ACC112 (cell line): ENCODE measurements around the gene LMAN2.

Experiments used
- H2AFZ ChIP-seq: fragments of 200-600 bp; sonication (generic); one replicate; pipeline ENCODE4 v1.6.0; 2017; ENCODE audit warnings: antibody characterized with exemption, low read length; ENCODE audit not compliant: unreplicated experiment
- H3K27ac ChIP-seq: fragments of 200-600 bp; sonication (generic); 2 replicates; pipeline ENCODE4 v1.5.1; 2014; ENCODE audit warnings: low read depth, mild to moderate bottlenecking, antibody characterized with exemption, low read length, moderate library complexity
- H3K27me3 ChIP-seq: fragments of 200-600 bp; sonication (generic); 2 replicates; pipeline ENCODE4 v1.6.1; 2014; ENCODE audit warnings: mild to moderate bottlenecking, antibody characterized with exemption, low read length, moderate library complexity, mixed read lengths; ENCODE audit not compliant: insufficient read depth
- H3K36me3 ChIP-seq: fragments of 200-600 bp; sonication (generic); 2 replicates; pipeline ENCODE4 v1.6.1; 2016; ENCODE audit warnings: mild to moderate bottlenecking, antibody characterized with exemption, low read length, moderate library complexity, mixed read lengths; ENCODE audit not compliant: insufficient read depth
- H3K4me1 ChIP-seq: fragments of 200-600 bp; sonication (generic); one replicate; pipeline ENCODE4 v1.6.1; 2016; ENCODE audit warnings: low read length, mixed read lengths; ENCODE audit not compliant: insufficient read depth, unreplicated experiment, control insufficient read depth
- H3K4me3 ChIP-seq: fragments of 200-600 bp; sonication (generic); 2 replicates; pipeline ENCODE4 v1.5.1; 2014; ENCODE audit warnings: mild to moderate bottlenecking, low read depth, low read length
- H3K79me2 ChIP-seq: fragments of 200-600 bp; sonication (generic); one replicate; pipeline ENCODE4 v1.6.0; 2016; ENCODE audit warnings: low read length; ENCODE audit not compliant: control insufficient read depth, unreplicated experiment, insufficient read depth

The LMAN2 gene

GRCh38 chr5:177333420-177334154, 17.9 kb downstream of the LMAN2 start:
- H3K27ac ChIP-seq = no peak overlapping the region
- no peaks in the 10 kb centered on the region for H3K27me3 ChIP-seq
- H3K36me3 ChIP-seq = peaks cover 7% of the 10 kb centered on the region; the same call in 1 of the 2 replicates
- no peak overlapping the region for H2AFZ ChIP-seq
- H3K4me3 ChIP-seq = no peak overlapping the region
- no peaks in the 10 kb centered on the region for H3K4me1 ChIP-seq
- H3K79me2 ChIP-seq = no peaks in the 10 kb centered on the region

GRCh38 chr5:177332896-177333260, 18.6 kb downstream of the LMAN2 start:
- no peak overlapping the region for H3K4me3 ChIP-seq
- H3K4me1 ChIP-seq = peaks cover 5% of the 10 kb centered on the region
- H3K36me3 ChIP-seq = peaks cover 7% of the 10 kb centered on the region; the same call in 1 of the 2 replicates
- no peaks in the 10 kb centered on the region for H3K27me3 ChIP-seq
- H2AFZ ChIP-seq = no peak overlapping the region
- H3K79me2 ChIP-seq = no peaks in the 10 kb centered on the region
- H3K27ac ChIP-seq = no peak overlapping the region

- Histone ChIP-seq H3K4me3 (no peak overlapping the region), H3K4me1 (peaks cover 11% of the 10 kb centered on the region), H3K27ac (no peak overlapping the region), H2AFZ (no peak overlapping the region), H3K27me3 (no peaks in the 10 kb centered on the region), H3K36me3 (peaks cover 7% of the 10 kb centered on the region; the same call in 1 of the 2 replicates), H3K79me2 (no peaks in the 10 kb centered on the region)
Observed at GRCh38 chr5:177332031-177332895, 19.2 kb downstream of the LMAN2 start.

GRCh38 chr5:177330991-177331842, 20.3 kb downstream of the LMAN2 start:
- H3K4me1 ChIP-seq = peaks cover 16% of the 10 kb centered on the region
- no peak overlapping the region for H3K4me3 ChIP-seq
- H3K27ac ChIP-seq = no peak overlapping the region
- H3K36me3 ChIP-seq = peaks cover 7% of the 10 kb centered on the region; the same call in 1 of the 2 replicates
- no peaks in the 10 kb centered on the region for H3K27me3 ChIP-seq
- H2AFZ ChIP-seq = no peak overlapping the region
- no peaks in the 10 kb centered on the region for H3K79me2 ChIP-seq

- Histone ChIP-seq H3K4me1 (peaks cover 24% of the 10 kb centered on the region), H3K27me3 (no peaks in the 10 kb centered on the region), H3K36me3 (peaks cover 7% of the 10 kb centered on the region; the same call in 1 of the 2 replicates)
Observed at GRCh38 chr5:177329883-177330282, 21.6 kb downstream of the LMAN2 start.

GRCh38 chr5:177328545-177329231, 22.8 kb downstream of the LMAN2 start:
- Histone ChIP-seq H2AFZ (no peak overlapping the region), H3K27ac (no peak overlapping the region), H3K27me3 (no peaks in the 10 kb centered on the region), H3K4me1 (peaks cover 24% of the 10 kb centered on the region), H3K4me3 (no peak overlapping the region), H3K36me3 (peaks cover 6% of the 10 kb centered on the region; the same call in 1 of the 2 replicates), H3K79me2 (no peaks in the 10 kb centered on the region)

More at GRCh38 chr5:177329883-177330282, 21.6 kb downstream of the LMAN2 start:
- no peak overlapping the region for H3K4me3 ChIP-seq
- H3K79me2 ChIP-seq = no peaks in the 10 kb centered on the region
- H3K27ac ChIP-seq = no peak overlapping the region
- H2AFZ ChIP-seq = no peak overlapping the region

GRCh38 chr5:177327539-177328522, 23.6 kb downstream of the LMAN2 start:
- Histone ChIP-seq H3K36me3 (peaks cover 3% of the 10 kb centered on the region; the same call in 1 of the 2 replicates), H3K27me3 (no peaks in the 10 kb centered on the region), H3K4me3 (peak overlapping the region; percentile 41), H3K4me1 (peaks cover 24% of the 10 kb centered on the region), H2AFZ (peak overlapping the region; percentile 67), H3K27ac (peak overlapping the region; percentile 86), H3K79me2 (no peaks in the 10 kb centered on the region)

GRCh38 chr5:177325868-177326381, 25.5 kb downstream of the LMAN2 start:
- peaks cover 24% of the 10 kb centered on the region for H3K4me1 ChIP-seq
- H3K4me3 ChIP-seq = no peak overlapping the region
- no peaks in the 10 kb centered on the region for H3K79me2 ChIP-seq
- no peak overlapping the region for H3K27ac ChIP-seq
- peaks cover 3% of the 10 kb centered on the region; the same call in 1 of the 2 replicates for H3K36me3 ChIP-seq
- H2AFZ ChIP-seq = no peak overlapping the region
- no peaks in the 10 kb centered on the region for H3K27me3 ChIP-seq

GRCh38 chr5:177320879-177321278, 30.6 kb downstream of the LMAN2 start:
- Histone ChIP-seq H3K79me2 (no peaks in the 10 kb centered on the region), H3K27me3 (no peaks in the 10 kb centered on the region), H3K4me1 (peaks cover 5% of the 10 kb centered on the region), H2AFZ (no peak overlapping the region), H3K4me3 (no peak overlapping the region), H3K36me3 (no peaks in the 10 kb centered on the region), H3K27ac (no peak overlapping the region)
